ENCODE data around the gene SLC2A13. TPM values are rescaled to one million over a fixed set of nuclear protein-coding genes. Genes with fewer than 3 reads are reported as not detected.
"Not testable (repeated sequence)": the region's sequence is repeated elsewhere in the genome, so short reads cannot be mapped to it uniquely, and the experiment has no call there.

SLC2A13 gene
- total RNA-seq, 1 donor from 2014 or later = 13.0 TPM

DNA sequence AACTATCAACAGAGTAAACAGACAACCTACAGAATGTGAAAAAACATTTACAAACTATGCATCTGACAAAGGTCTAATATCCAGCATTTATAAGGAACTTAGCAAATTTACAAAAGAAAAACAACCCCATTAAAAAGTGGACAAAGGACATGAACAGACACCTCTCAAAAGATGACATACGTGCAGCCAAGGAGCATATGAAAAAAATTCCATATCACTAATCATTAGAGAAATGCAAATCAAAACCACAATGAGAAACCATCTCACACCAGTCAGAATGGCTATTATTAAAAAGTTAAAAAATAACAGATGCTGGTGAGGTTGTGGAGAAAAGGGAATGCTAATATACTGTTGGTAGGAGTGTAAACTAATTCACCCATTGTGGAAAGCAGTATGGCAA lies 257.7 kb downstream of the SLC2A13 start:
- intact Hi-C loops (cut with DNase I); DNase-seq (ENCODE audit: low spot score): not testable (repeated sequence)

DNA sequence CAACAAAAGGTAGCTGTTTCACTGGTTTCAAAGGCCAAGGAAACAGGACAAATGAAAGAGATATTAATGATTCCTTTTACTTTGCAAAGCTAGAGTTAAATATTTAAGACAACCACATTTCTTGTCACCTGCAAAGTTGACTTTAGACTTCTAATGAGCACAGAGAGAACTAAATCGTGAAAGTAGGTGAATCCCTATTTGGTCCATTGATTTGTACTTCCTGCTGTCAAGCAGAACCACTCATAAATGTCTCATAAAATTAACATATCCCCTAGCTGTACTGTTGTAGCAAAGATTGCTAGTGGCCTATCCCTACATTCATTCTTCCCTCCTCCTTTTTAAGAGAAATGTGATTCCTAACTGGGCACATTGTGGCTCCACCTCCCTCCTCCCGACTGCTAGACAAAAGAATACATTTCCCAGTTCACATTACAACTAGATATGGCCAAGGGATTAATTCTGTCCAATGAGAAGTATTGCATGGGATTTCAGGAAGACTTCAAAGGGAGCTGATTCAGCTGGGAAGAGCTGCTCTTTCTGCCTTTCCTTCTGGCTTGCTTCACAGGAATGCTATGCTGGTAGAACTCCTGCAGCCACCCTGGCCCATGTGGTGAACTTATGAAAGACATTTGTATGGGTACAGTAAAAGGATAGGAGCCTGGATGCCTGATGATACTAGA lies 258.8 kb downstream of the SLC2A13 start:
- DNase-seq (ENCODE audit: low spot score) = no peak
- intact Hi-C loops (cut with DNase I) = no loop called here

DNA sequence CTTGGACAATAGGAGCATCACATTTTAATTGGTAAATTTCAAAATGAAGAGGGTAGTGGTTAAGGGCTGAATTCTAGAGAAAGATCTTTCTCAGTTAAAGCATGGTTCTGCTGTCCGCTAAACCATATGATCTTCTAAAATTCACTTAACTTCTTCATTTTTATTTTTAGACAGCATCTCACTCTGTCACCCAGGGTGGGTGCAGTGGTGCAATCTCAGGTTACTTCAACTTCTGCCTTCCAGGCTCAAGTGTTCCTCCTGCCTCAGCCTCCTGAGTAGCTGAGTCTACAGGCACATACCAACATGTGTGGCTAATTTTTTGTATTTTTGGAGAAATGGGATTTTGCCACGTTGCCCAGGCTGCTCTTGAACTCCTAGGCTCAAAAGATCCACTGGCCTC lies 259.6 kb downstream of the SLC2A13 start:
- intact Hi-C loops (cut with DNase I) = no loop called here
- no peak for DNase-seq (ENCODE audit: low spot score)

DNA sequence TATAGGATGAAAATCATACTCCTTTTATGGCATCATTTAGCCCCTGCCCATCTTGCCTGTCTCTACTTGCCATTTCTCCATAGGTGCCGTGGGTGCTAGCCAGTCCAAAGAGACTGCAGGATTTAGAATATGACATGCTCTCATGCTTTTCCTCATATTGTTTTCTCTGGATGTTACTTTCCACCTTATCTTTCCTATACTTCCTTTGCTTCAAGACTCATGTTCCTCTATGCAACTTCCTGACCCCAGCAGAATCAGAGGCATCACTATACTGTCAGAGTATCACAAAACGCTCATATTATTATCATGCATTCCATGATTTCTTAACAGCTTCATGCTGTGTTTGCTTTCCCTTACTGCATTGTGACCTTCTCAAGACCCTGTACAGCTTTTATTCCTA lies 265.5 kb downstream of the SLC2A13 start:
- intact Hi-C loops (cut with DNase I) = no loop called here
- DNase-seq (ENCODE audit: low spot score) = no peak

DNA sequence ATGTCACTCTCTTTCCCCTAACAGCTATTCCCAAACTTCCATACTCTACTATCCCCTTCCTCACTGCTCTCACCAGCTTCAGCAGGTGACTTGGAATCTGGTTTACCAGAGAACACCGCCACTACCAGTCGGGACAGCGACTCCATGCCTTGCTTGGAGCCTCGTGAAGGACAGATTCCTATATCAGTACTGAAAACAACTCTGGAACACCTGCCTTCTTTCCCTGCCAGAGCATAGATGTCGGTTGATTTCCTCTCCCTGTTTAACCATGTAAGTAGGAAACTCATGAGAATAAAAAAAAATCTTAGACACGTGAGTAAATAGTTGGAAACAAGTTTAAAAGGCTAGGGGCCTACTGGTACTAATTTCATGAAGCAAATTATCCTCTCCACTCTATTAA lies 266.8 kb downstream of the SLC2A13 start:
- no peak for DNase-seq (ENCODE audit: low spot score)
- intact Hi-C loops (cut with DNase I) = no loop called here

DNA sequence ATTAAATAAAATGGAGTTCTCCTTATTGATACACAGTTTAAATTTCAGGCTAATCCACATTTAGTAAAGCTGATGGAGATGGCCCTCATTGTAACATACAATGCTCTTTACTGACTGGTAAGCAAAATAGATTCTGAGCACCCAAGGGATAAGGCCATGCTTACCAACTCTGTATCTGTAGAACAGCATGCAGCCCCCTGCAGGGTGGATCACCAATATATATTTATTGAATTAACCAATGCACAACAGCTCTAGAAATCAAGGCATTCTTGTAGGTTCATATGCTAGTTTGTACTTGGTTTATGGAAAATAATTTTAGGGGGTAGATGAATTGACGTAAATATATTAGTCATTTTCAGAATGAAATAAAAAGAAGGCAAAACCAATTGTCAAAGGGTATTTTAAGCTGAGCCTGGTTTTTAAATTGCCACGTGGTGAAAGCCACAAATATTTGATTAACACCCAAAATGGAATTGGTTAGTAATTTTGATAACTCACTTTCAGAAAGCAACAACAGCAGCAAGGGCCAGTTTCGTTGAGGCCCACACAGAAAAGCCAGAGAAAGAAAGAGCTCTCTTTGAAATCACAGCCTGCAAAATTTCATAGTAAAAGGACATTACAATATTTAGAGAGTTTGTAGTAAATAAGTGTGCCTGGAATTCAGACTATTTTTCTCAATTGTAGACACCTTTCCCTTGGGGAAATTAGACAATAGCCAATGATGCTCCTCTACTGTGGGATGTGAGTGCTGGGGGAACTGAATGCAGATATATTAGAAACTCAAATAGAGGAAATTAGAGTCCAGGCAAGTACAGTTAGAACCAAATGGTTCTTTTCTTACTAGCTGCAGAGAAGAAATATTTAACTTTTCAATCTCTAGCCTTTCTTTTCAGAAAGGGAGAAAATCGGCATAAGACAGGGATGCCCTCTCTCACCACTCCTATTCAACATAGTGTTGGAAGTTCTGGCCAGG lies 270.1 kb downstream of the SLC2A13 start:
- intact Hi-C loops (cut with DNase I) = no loop called here
- no peak for DNase-seq (ENCODE audit: low spot score)

DNA sequence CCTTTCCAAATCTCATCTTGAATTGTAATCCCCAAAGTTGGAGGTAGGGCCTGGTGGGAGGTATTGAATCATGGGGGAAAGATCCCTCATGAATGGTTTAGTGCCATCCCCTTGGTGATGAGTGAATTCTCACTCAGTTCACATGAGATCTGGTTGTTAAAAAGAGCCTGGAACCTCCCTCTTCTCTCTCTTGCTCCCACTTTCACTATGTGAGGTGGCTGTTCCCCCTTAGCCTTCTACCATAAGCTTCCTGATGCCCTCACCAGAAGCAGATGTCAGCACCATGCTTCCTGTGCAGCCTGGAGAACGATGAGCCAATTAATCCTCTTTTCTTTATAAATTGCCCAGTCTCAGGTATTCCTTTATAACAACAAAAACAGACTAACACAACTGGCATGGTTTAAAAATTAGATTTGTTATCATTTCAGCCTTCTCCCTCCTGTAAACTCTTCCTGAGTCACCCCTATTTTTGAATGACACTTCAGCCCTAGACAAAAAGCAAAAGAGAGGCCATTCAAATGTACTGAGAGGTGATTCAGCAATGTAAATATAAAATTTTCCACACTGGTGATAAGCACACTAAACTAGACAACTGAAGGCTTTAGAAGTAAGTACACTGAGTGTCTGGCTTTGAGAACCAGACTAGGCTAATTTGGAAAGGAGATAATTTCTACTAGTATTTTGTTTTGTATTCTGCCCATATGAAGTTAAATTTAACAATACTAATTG lies 274.1 kb downstream of the SLC2A13 start:
- intact Hi-C loops (cut with DNase I) = no loop called here

DNA sequence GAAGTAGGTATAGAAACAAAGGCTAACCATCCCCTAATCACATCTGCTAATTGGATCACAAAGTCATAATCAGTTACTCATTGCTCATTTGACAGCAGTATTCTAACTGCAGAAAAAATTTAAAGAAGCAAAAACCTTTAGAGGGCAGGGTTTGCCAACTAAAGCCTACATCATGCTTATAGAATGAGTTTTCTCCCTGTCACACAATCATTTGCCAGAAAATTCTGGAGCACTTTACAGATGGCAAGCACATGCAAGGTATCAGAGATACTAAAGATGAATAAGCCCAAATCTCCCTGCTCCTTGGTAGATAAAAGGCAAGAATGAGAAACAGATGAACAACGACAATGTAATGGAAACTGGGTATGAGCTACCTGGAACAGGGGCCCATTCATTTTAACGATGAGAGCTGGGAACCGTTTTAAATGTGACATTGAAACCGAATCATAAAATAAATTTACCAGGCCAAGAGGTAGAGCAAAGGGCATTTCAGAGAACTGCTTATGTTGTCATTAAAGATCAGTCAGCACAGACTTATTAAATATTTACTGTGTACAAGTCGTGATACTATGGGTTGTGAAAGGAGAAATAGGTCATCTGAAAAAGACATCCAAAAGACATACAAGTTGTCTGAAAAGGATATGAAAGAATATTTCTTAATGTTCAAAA lies 274.9 kb downstream of the SLC2A13 start:
- intact Hi-C loops (cut with DNase I) = no loop called here
- DNase-seq (ENCODE audit: low spot score) = no peak

More for the DNA sequence above, 274.1 kb downstream of the SLC2A13 start:
- no peak for DNase-seq (ENCODE audit: low spot score)

DNA sequence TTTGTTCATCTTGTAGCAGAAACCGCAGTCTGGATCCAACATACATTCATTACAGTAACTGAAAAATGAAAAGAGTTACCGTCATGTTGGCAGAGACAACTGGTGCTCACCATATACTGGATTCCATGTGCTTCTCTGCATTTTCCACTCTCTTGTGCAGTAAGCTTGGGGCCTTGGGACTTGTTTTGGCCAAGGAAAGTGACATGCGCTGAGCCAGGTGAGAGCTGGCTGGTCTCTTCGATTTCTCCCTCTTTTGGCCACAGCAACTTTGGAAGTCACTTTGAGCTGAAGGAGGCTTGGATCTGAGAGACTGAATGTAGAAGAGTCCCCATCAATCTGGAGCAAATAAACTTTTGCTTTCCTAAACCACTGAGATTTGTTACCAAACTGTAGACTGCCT lies 275.7 kb downstream of the SLC2A13 start:
- DNase-seq (ENCODE audit: low spot score) = no peak
- intact Hi-C loops (cut with DNase I) = no loop called here

DNA sequence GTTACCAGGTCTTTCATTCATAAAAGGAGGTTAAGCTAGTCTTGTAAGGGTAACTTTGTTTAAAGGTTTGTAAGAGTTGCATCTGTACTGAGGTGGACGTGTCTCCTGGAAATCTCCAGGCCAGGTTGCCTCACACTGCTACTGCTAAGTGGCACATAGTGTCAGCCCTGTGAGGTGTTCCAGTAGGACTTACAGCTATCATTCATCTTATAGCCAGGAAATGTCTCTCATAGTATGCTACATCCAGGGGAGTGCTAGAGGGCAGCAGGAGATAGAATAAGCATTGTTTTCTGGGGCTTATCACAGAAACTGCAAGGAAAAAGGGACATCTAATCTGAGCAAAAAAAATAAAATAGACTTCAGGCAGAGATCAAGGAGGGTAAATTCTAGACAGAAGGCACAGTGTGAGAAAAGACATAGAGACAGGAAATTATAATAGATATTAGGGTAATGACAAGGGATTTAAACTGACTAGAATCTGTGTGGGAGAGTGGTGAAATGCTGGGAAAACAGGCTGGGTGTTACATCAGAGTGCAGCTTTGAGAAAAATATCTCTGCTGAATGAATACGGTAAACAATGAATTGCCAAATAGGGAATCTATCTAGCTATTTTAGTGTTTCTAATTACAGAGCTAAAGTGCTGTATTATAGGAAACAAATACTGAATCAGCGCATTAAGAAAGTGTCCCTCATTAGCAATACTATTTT lies 281.2 kb downstream of the SLC2A13 start:
- intact Hi-C loops (cut with DNase I) = no loop called here

DNA sequence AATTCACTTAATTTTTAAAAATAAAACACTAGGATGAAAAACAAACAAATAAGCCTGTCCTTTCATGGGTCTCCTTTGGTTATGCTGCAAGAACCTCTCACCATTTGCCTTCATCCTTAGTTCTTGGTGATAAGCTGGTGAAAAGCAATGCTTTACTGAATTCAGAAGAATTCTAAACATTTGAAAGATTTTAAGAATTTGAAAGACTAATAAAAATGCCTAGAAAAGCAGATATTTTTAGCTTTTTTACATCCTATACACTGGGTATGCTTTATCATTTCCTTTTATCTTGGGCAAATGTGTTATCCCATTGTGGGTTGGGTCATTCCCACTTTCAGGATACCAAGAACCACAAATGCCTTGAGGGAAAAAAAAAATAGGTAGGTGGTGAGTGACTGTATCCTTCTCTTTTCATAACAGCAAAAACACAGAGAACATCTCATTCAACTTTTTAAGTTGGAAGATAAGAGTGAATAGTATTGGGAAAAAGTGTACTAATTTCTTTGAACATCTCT lies 289.2 kb downstream of the SLC2A13 start:
- intact Hi-C loops (cut with DNase I) = no loop called here
- no peak for DNase-seq (ENCODE audit: low spot score)

More for the DNA sequence above, 281.2 kb downstream of the SLC2A13 start:
- no peak for DNase-seq (ENCODE audit: low spot score)

DNA sequence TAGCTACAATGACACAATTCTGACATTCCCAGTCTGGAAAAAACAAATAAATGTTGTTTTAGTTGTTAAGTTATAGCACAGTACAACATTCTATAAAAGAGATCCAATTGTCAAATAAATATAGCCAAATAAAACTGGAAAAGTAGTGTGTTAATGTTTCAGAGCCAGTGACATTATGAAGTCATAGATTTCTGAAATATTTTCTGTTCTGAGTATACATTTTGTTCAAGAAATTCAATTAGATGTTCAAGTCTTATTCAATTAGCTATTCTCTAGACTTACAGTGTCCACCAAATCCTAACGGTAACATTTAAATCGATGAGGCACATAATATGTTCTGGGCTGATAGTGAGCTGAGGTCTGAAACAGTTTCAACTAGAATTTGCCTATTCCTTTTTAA lies 290.1 kb downstream of the SLC2A13 start:
- no peak for DNase-seq (ENCODE audit: low spot score)
- intact Hi-C loops (cut with DNase I) = no loop called here

DNA sequence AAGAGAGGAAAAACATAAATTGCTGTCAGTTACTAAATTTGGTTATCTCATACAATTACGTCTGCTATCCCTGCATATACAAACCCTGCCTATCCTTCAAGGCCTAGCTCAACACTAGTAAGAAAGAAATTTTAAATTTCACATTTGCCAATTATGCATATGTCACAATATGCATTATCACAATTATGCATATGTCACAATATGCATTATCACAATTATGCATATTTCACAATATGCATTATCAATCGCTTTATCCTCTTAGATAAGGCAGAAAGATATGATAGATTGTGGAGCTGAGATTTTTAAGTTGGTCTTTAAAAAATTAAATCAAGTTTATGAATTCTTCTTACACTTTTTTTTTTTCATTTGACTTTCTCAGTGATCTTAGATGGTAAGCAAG lies 291.3 kb downstream of the SLC2A13 start:
- intact Hi-C loops (cut with DNase I) = no loop called here
- no peak for DNase-seq (ENCODE audit: low spot score)

DNA sequence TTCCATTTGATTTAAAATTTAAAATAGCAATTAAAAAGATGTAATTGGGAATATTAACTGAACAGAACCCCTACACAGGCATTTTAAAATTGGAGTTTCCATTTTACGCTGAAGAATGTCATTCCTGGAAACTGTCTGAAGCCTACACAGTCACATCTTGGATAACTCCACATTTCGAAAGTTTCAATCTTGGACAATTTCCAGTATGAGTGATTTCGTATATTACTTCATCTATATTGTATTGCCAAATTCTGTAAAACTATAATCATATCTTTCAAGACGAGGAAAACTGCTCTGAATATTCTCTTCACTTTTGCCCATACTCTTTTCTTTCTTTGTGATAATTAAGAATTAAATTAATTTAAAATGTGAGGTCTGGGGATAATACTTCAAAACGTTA lies 292.1 kb downstream of the SLC2A13 start:
- intact Hi-C loops (cut with DNase I) = no loop called here
- DNase-seq (ENCODE audit: low spot score) = no peak

DNA sequence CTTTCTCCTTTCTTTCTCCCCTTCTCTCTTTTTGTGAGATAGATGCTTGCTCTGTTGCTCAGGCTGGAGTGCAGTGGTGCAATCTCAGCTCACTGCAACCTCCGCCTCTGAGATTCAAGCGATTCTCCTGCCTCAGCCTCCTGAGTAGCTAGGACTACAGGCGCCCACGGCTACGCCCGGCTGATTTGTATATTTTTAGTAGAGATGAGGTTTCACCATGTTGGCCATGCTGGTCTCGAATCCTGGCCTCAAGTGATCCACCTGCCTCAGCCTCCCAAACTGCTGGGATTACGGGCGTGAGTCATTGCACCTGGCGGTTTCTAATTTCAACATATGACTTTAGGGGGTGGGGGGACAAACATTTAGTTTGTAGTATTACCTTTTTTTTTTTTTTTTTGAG lies 293.4 kb downstream of the SLC2A13 start:
- DNase-seq (ENCODE audit: low spot score); intact Hi-C loops (cut with DNase I): not testable (repeated sequence)

DNA sequence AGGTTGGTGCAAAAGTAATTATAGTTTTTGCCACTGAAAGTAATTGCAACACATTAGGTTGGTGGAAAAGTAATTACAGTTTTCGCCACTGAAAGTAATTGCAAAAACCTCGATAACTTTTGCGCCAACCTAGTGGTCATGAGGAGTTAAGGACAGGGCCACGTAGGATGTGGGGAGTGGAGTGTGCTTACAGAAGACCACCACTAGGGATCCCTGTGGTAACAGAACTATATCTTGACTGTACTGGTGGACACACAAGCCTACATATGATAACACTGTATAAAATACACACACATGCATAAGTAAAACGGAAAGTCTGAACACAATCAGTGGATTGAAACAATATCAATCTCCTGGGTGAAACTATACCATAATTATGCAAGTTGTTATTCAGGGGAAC lies 298.8 kb downstream of the SLC2A13 start:
- intact Hi-C loops (cut with DNase I) = no loop called here
- no peak for DNase-seq (ENCODE audit: low spot score)

DNA sequence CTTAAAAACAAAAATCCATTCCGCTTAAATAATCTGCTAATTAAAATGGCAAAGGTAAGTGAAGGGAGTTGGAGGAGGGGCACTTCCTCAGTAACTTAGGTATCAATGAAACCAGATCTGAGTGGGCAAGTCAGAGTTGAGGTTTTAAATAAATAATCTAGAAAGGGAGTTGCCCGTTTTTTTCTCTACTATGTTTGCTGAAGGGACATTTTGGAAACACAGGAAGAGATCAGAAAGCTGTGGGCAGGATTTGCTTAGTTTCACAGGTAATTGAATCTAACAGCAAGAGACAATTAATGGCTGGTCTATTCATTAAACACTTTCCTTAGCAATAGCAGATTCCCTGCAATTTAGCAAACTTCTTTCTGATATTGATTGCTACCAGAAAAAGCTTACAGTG lies 300.2 kb downstream of the SLC2A13 start:
- intact Hi-C loops (cut with DNase I) = no loop called here
- no peak for DNase-seq (ENCODE audit: low spot score)

DNA sequence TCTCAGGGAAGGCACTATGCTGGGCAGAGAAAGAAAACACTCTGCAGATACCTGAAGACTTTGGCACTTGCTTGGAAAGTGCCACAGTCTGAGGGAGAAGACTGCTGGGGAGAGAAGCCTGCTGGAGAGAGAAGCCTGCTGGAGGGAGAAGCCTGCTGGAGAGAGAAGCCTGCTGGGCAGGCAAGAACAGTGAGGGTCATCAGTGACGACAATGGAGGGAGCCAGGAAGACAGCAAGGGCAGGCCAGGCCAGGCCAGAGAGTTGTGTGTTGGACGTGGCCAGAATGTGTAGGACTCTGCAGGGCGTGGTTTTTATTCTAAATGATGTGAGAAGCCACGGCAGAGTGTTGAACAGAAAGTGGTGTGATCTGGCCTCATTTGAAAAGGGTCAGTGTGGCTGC lies 301.0 kb downstream of the SLC2A13 start:
- DNase-seq (ENCODE audit: low spot score) = no peak
- intact Hi-C loops (cut with DNase I) = no loop called here

DNA sequence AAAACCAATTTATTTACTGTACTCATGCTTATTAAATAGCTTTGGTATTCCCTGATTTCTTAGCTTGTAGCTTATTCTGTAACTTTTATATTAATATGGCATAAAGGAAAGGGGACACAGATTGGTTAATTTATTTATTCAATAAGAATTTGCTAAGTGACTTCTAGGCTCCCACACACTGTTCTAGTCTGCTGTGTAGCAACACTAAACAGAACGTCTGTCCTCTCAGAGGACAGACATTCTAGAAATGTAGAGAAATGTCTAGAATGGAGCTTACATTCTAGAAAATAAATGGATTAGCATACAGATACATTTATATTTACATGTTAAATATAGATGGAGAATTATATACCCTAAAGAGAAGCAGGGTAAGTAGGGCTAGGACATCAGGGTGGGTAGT lies 301.4 kb downstream of the SLC2A13 start:
- no peak for DNase-seq (ENCODE audit: low spot score)
- intact Hi-C loops (cut with DNase I) = no loop called here

All from cardiac septum (tissue), 1 donor.